Stimulated activated CD8-positive, alpha-beta memory T cell treated with anti-CD3 and anti-CD28 coated beads, Interleukin-2, amount 100 ng/mL, for 1 hour (primary cell): ENCODE measurements around the gene C13orf46.

ENCODE experiments used
- DNase-seq, 2 donors: peaks; one replicate each; pipeline ENCODE4 v3.0.0-alpha.2; 2020; ENCODE audit warnings: low read depth in 2 of 2

The C13orf46 gene

GRCh38 chr13:113970810-113971470 is 2.9 kb downstream of the C13orf46 start:
- DNase-seq, result no peak

- DNase-seq, result no peak
Measured at GRCh38 chr13:113969973-113970611, 3.8 kb downstream of the C13orf46 start.

GRCh38 chr13:113969311-113969972 is 4.4 kb downstream of the C13orf46 start:
- DNase-seq, result no peak

- no peak for DNase-seq
Measured at GRCh38 chr13:113968463-113969310, 5.2 kb downstream of the C13orf46 start.

GRCh38 chr13:113967729-113968462 is 6.0 kb downstream of the C13orf46 start:
- DNase-seq, result no peak

GRCh38 chr13:113967206-113967720 is 6.6 kb downstream of the C13orf46 start:
- no peak for DNase-seq

GRCh38 chr13:113965968-113966884 is 7.7 kb downstream of the C13orf46 start:
- DNase-seq, result no peak

GRCh38 chr13:113965383-113965874 is 8.4 kb downstream of the C13orf46 start:
- no peak for DNase-seq

- DNase-seq, result no peak
Measured at GRCh38 chr13:113964251-113964995, 9.5 kb downstream of the C13orf46 start.

GRCh38 chr13:113963376-113963775 is 10.5 kb downstream of the C13orf46 start:
- DNase-seq, result no peak

GRCh38 chr13:113962975-113963374 is 10.9 kb downstream of the C13orf46 start:
- no peak for DNase-seq

- DNase-seq, result no peak
Measured at GRCh38 chr13:113962386-113962785, 11.5 kb downstream of the C13orf46 start.

- DNase-seq, result no peak
Measured at GRCh38 chr13:113960276-113960948, 13.5 kb downstream of the C13orf46 start.

GRCh38 chr13:113959198-113959597 is 14.7 kb downstream of the C13orf46 start:
- no peak for DNase-seq

GRCh38 chr13:113958373-113958772 is 15.5 kb downstream of the C13orf46 start:
- no peak for DNase-seq

- no peak for DNase-seq
Measured at GRCh38 chr13:113956571-113956970, 17.3 kb downstream of the C13orf46 start.

GRCh38 chr13:113955691-113956090 is 18.2 kb downstream of the C13orf46 start:
- no peak for DNase-seq

- no peak for DNase-seq
Measured at GRCh38 chr13:113955235-113955634, 18.6 kb downstream of the C13orf46 start.
